HUDEP-2 (cell line): ENCODE measurements around the gene ATP2B2.

Source experiments
- DNase-seq, 76 experiments: peaks; one replicate each; lab custom pipeline; 2025; ENCODE audit not compliant: unreplicated experiment in 76 of 76; lab: John Stamatoyannopoulos, UW

ATP2B2 gene

DNA sequence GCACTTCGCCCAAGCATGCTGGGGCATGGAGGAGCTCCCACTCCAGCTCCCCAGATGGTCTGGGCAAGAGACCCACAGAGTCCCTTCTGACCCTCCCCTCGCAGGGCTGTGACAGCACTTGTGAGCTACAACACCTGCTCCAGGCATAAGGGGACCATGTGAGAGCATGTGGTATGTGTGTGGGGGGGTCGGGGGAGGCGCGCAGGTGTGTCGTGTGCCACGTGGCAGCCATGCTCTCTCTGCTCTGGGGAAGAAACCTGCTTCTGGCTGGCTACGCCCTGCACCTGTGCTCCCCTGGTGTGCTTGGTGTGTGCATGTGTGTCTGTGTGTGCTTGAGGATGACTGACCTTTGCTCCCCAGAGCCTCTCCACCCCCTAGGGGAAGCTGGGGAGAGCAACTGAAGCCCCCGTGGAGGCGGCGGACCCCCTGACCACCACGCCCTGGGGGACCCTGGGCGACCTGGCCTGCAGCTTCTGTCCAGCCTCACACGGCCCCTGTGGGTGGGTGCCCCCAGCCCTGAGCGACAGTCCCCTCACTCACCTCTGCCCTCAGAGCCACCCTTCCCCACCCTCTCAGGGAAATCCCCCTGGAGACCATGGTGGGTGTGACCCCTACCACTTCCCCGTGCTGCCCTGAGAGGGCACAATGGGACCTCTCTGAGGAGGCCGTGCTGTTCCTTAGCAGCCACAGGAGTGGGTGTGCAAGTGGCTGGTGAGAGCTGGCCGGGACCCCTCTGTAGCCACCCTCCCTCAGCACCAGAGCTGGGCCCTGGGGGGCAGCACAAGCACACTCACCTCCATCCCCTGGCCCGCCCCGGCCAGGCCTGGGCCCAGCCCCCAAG lies 167.8 kb downstream of the ATP2B2 start:
- DNase-seq: no peak

GRCh38 chr3:10336761-10337160 lies 168.6 kb downstream of the ATP2B2 start:
- DNase-seq: no peak

DNA sequence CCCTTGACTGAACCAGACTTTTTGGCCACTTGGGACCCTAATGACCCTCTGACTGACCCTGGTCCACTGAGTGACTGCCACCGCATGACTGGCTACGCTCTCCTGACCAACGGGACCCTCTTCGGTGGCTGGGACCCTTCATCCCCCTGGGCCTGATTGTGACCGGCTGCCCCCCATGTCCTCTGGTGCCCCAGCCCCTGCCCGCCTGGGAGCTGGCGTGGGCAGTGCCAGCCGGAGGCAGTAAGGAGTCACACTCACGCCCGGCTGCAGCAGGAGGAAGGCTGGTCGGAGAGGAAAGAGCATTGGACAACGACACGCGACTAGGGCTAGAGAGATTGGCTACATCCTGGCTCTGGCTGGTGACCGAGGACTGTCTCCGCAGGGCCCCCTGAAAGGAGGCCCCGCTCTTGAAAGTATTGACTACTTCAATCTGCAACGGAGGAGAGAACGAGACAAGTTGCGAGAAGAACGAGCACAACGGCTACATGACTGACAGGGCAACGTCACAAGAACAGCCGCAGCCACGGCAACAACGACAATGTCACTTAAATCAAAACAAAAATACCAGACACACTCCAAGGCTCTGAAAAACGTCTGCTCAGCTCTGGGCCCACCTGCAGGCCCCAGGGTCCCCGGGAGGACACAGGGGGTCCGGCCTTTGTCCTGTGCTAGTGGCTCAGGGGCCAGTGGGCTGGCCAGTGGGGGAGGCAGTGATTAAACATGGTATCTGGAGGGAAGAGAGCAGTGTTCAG lies 169.3 kb downstream of the ATP2B2 start:
- no peak for DNase-seq

DNA sequence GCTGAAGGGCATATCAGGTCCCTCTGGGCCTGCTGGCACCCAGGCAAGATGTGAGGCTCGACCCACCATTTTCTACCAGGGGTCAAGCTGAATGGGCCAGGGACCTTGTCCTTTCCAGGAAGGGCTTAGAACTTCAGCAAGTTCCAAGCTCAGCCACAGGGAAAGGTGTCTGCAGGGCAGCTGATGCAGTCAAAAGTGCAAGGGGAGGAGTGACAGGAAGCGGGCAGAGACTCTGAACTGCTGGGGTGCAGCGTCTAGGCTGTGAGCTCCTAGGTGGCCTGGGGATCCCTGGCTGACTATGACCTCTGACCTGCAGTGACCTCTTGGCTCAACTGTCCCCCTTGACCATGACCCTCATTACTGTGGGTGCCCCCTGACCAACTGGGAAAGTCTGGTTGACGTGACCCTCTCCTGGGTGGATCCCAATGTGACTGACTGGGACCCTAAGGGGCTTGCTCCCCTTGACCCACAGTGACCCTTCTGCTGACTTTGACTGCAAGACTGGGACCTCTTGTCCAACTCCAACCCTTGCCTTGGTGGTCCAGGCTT lies 170.1 kb downstream of the ATP2B2 start:
- no peak for DNase-seq

- no peak for DNase-seq
These were observed 170.9 kb downstream of the ATP2B2 start for GRCh38 chr3:10334459-10334858.

- no peak for DNase-seq
These were observed 171.3 kb downstream of the ATP2B2 start for GRCh38 chr3:10334042-10334441.

- no peak for DNase-seq
These were observed 172.1 kb downstream of the ATP2B2 start for GRCh38 chr3:10333349-10333650.

DNA sequence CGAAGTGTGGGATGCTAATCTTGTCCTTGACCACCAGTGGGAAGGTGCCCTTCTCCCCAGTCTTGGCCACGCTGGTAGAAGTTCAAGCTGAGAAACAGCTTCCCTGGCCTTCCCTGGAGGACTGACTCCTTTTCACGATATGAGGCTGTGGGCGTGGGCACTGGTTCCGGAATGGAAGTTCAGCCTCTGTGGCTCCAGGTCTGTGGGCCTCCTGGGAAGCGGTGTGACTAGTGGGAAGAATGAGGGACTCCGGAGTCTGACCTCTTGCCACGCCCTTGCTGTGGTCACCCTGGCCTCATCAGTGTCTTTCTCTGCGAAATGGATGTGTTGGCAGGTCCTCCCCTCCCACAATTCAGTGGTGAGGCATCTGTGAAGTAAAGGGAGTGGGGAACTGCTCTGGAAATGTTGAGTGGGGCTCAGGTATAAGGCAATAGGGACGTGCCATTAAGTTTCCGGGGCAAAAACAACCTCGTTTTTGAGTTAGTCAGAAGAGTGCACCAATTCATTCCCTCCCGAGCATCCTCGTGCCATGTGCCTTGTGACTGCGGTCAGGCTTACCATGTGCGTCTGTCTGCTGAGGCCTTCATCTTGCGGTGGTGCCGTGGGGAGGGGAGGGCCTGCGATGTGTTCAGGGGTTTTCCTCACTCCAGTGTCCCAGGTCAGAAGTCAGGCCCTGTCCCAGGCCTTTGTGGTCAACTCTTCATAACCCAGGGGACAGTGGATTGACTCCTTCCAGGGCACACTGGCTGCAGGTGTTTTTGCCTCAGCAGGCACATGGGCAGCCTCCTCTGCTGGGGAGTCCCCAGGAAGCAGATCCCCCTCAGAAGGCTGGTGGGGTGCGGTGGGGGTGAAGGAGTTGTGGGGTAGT lies 172.7 kb downstream of the ATP2B2 start:
- DNase-seq: no peak

DNA sequence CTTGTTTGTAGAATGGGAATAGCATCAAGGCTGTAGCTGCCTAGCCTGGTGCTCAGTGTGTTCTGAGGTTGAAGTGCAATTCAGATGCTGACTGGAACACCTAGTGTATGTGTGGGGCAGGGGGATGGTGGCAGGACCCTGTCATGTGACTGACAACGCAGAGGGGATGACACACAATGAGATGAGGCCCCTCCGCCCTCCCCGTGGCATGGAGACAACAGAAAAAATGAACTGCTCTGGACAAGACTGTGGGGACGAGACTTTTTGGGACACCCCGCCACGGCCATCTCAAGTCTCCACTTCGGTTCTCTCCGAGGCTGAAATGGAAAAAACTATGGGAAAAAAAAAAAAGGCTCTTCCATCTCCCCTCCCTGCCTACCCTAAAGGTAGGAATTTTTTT lies 174.1 kb downstream of the ATP2B2 start:
- DNase-seq: no peak

DNA sequence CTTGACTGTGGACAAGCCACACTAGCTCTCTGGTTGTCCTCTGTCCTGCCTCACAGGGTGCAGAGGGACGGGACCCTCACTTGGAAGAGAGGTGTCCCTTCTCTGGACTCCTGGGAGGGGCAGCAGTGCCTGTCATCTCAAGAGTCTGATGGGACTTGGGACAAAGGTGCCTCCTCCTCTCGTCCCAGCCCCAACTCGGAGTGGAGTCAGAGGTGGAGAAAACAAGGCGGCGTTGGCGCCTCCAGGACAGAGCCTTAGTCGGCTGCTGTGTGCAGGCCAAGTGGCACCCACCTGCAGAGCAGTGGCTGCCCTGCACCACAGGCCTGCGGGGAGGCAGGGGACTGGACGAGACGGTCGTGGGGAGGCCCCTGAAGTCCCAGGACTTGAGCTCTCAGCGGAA lies 175.1 kb downstream of the ATP2B2 start:
- no peak for DNase-seq

- DNase-seq: no peak
These were observed 175.8 kb downstream of the ATP2B2 start for GRCh38 chr3:10329495-10330015.

DNA sequence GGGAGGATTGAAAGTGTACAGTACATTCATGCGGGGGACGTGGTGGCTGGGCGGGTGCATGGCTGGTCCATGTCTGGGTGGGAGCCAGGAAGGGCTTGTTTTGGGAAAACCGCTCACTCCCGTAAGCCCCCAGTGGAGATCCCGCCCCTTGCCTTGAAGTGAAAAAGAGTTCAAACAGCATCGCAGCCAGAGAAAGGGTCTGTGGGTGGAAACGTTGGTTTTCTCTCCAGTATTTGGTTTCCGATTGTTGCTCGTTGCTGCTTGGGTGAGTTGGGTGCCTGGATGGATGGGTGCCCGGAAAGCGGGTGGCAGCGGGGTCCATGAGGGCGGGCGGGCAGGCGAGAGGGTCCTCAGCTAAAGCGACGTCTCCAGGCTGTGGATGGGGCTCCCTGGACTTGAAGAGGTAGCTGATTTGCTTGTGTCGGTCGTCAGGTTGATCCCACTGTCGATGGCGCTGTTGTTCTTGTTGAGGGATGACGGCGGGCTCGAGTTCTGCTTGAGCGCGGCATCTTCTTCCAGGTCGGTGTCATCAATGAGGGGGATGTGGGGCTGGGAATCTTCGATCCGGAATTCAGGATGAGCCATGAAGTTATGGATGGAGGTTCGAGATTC lies 176.8 kb downstream of the ATP2B2 start:
- no peak for DNase-seq

GRCh38 chr3:10327592-10327991 lies 177.8 kb downstream of the ATP2B2 start:
- DNase-seq: no peak

DNA sequence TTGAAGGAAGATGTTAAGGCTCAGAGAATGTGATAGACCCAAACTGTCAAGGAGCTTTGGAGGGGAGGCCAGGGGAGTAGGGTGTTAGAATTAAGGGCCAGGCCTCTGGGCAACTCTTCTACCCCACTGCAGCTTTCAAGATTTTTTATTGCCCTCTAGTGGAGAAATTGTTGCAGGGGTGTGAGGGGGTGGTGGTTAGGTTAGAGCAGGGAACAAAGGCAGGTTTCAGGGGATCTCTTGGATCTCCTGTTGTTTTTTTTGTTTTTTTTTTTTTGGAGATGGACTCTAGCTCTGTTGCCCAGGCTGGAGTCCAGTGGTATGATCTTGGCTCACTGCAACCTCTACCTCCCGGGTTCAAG lies 183.1 kb downstream of the ATP2B2 start:
- DNase-seq: peak in 23 of 76 experiments; percentile 2 to 49 (median 26)

- no peak for DNase-seq
These were observed 183.6 kb downstream of the ATP2B2 start for GRCh38 chr3:10321630-10322351.

DNA sequence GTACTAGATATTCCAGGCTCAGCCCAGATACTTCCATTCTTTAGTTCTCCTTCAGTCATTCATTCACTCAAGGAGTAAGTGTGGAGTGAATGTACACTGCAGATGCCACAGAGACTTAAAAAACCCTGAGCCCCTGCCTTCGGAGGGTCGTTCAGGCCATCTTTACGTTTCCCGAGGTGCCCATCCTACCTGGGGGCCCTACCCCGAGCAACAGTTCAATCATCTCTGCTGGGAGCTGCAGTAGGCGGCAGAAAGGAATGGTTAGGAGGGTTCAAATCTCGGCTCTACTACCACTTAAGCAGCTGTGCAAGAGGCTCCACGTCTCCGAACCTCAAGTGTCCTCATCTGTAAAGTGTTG lies 185.1 kb downstream of the ATP2B2 start:
- no peak for DNase-seq

GRCh38 chr3:10319804-10320203 lies 185.6 kb downstream of the ATP2B2 start:
- no peak for DNase-seq

- DNase-seq: no peak
These were observed 186.1 kb downstream of the ATP2B2 start for GRCh38 chr3:10319251-10319650.

- no peak for DNase-seq
These were observed 187.4 kb downstream of the ATP2B2 start for GRCh38 chr3:10317961-10318350.
